IPS-18c (cell line): ENCODE data around the gene PNMT.

Experiments
- H3K4me3 ChIP-seq: 2 replicates; pipeline ENCODE4 v1.7.0; 2013; ENCODE audit warnings: low read depth, mild to moderate bottlenecking, low read length, moderate library complexity; ENCODE audit not compliant: insufficient read depth
- H3K9me3 ChIP-seq: one replicate; pipeline ENCODE4 v1.6.1; 2013; ENCODE audit warnings: mild to moderate bottlenecking, low read length, moderate library complexity; ENCODE audit not compliant: control insufficient read depth, insufficient read depth

Gene PNMT

DNA sequence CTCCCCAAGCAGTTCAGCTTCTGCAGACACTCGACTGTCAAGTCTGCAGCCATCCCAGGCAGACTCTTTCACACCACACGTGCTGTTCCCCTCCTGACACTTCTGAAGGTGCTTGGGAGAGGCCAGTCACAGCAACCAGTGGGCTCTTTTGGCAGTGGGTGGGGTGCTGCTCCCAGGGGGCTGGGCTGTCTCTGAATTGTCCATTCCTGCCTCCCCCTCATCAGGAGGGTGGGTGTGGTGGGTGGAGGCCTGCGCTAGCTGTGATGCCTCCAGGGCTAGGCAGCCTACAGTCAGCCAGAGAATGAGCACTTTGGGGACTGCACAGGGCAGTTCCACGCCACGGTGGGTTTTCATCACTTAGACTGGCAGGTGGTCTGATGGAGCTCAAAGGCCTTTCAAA is 21.0 kb upstream of the PNMT start:
- no peak overlapping the region for H3K4me3 ChIP-seq

DNA sequence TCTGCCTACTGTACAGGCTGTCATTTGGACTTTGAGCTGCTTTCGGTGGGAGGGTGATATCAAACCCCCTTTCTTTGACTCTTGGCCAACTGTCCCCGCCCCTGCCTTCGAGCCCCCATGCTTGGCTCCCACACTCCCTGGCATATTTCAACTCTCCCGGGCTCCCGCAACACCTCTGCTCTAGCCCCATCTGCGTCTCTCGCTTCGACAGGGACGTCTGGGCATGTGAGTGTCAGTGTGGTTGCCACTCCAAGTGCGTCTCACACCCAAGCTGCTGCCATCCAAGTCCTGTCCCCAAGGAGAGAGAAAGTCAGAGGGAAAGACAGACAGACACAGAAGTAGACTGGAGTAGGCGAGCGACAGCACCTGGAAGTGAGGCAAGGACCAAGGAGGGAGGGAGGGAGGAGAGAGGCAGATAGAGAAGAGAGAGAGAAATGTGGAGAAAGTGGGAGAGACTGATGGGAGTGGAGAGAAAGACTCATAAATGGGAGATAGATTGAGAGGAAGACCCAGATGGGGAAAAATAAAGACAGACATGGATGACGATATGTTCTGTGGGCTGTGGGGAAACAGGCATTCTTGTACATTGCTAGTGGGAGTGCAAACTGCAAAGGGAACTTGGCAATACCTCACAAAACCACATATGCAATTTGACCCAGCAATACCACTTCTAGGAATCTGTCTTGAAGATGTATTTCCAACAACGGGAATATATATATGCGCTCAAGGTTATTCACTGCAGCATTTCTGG is 19.5 kb upstream of the PNMT start:
- no peaks in the 10 kb centered on the region for H3K9me3 ChIP-seq
- H3K4me3 ChIP-seq = no peak overlapping the region

More for the DNA sequence above, 21.0 kb upstream of the PNMT start:
- H3K9me3 ChIP-seq = no peaks in the 10 kb centered on the region

DNA sequence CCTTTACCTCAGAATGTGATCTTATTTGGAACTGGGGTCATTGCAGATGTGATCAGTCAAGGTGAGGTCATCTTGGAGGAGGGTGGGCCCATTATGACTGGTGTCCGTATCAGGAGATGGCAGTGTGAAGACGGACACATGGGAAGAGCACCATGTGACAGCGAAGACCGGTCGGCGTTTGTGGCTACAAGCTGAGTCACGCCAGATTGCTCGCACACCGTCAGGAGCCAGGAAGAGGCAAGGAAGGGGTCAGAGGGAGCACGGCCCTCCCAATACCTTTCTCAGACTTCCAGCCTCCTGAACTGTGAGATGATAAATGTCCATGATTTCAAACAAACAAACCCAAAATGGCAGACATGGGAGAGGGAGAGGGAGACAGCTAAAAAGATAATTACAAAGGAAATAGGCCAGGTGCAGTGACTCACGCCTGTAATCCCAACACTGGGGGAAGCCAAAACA is 18.1 kb upstream of the PNMT start:
- Histone ChIP-seq H3K9me3 (no peaks in the 10 kb centered on the region), H3K4me3 (no peak overlapping the region)

DNA sequence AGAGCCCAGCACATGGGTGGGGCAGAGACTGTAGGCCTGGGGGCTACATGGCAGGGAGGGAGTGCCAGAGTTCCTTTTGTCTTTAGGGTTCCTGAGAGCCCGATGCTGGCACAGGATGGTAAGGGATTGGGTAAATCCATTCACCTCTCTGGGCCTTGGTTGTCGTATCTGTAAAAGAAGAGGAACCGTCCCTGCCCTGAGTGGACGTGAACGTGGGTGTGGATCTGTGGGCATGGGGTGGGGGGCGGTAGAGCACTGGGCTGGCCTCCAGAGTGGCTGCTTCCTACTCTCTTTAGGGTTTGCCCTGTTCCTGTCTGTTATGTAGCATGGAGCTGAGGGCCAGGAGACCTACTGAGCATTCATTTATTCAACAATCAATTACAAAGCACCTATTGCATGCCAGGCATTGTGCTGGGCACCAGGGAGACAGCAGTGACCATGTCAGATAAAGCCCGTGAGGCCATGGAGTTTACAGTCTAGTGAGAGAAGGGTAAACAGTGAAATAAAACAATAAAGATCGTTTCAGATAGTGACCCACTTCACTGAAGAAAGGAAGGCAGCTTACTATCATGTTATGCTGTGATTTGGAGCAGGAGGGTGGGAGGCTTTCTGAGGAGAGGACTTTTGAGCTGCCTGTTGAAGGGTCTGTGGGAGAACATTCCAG is 16.2 kb upstream of the PNMT start:
- Histone ChIP-seq H3K9me3 (no peaks in the 10 kb centered on the region), H3K4me3 (no peak overlapping the region)

DNA sequence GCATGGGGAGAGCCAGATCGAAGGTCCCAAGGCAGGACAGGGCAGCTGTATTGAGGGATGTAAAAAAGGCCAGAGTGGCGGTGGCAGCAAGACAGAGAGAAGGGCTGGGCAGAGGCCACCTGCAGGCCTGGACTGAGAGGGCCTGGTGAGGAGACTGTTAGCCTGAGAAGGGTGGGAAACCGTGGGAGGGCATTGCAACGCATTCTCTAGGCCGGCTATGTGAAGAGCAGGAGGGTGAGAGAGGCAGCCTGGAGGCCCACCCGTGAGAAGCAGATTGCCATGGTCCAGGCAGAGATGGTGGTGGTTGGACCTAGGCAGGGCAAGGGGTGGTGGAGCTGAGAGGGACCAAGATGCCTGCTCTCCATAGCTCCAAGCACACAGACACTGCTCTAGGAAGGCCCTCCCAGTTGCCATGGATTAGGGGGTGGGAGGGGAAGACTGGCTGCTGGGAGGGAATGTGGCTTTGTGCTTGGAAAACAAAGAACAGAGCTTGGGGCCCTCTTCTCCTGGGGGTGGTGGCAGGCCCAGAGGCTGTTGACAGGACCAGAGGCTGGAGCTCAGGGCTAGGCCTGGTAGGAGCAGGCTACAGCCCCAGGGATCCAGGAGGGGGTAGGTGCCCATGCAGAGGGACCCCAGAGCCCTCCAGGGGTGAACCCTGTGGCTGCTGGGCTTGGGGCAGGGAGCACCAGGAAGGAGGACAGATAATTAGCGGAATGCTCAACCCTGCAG is 15.5 kb upstream of the PNMT start:
- no peak overlapping the region for H3K4me3 ChIP-seq
- no peaks in the 10 kb centered on the region for H3K9me3 ChIP-seq

DNA sequence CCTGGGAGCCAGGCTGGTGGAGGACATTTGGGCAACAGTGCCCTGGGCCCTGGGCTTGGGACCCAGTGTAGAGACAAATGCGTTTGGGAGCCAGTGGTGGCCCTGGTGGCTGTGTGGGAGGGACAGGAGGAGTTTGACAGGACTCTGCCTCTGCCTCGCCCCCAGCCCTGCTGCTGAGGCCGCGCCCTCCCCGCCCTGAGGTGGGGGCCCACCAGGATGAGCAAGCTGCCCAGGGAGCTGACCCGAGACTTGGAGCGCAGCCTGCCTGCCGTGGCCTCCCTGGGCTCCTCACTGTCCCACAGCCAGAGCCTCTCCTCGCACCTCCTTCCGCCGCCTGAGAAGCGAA is 15.0 kb upstream of the PNMT start:
- H3K4me3 ChIP-seq = no peak overlapping the region
- H3K9me3 ChIP-seq = no peaks in the 10 kb centered on the region

DNA sequence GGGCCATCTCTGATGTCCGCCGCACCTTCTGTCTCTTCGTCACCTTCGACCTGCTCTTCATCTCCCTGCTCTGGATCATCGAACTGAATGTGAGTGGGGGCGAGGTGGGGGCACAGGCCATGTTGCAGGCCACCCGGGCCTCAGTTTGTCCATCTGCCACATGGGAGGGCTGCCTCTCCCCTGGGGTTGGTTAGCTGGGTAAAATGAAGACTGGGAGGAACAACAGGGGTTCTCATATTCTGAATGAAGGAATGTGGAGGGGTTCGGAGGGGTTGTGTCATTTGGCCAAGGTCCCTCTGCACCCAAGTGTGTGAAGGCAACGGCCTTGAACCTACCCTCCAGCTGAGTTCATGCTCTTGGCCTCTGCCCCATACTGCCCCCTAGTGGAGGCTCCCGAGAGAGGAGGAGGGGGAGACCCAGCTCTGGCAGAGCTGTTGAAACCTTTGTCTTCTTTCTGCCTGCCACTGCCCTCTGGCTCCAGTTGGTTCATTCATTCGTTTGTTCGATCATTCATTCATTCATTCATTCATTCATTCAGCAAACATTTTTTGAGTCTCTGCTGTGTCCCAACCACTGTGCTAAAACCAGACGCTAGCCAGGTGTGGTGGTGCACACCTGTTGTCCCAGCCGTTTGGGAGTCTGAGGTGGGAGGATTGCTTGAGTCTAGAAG is 14.5 kb upstream of the PNMT start:
- Histone ChIP-seq H3K4me3 (no peak overlapping the region), H3K9me3 (no peaks in the 10 kb centered on the region)

DNA sequence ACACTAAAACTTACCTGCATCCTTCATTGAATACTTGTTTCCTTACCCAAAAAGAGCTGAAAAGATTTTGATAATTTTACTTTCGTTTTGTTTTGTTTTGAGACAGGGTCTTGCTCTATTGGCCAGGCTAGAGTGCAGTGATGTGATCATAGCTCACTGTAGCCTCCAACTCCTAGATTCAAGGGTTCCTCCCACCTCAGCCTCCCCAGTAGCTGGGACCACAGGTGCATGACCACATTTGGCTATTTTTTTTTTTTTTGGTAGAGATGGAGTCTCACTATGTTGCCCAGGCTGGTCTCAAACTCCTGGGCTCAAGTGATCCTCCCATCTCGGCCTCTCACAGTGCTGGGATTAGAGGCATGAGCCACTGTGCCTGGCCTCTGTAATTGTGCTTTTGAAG is 13.1 kb upstream of the PNMT start:
- Histone ChIP-seq H3K4me3 (no peak overlapping the region), H3K9me3 (no peaks in the 10 kb centered on the region)

DNA sequence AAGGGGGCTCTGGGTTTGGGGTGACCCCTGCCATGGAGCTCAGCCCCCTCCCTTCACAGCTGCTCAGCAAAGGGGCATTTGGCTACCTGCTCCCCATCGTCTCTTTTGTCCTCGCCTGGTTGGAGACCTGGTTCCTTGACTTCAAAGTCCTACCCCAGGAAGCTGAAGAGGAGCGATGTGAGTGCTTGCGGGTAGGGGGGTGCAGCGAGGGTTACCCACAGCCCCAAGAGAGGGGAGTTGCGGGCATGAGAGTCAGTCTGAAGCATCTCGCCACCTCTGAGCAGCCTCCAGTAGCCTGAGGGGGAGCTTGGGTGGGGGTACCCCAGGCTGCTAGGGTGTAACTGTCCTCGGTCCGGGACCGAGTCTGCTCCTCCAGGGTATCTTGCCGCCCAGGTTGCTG is 9.9 kb upstream of the PNMT start:
- Histone ChIP-seq H3K4me3 (no peak overlapping the region), H3K9me3 (no peaks in the 10 kb centered on the region)

DNA sequence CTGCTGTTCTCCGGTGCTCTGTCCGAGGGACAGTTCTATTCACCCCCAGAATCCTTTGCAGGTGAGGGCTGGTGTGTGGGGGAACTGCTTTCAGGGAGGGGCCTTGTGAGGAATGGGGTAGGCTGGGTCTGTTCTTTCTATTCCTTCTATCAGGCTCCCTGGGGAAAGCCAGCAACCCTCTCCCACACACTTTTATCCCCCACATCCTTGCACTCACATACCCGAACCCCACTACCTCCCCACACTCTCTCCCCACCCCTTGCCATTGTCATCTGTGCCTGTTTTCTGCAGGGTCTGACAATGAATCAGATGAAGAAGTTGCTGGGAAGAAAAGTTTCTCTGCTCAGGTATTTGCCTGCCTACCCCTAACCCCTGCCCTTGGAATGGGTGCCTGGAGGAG is 9.5 kb upstream of the PNMT start:
- no peaks in the 10 kb centered on the region for H3K9me3 ChIP-seq
- no peak overlapping the region for H3K4me3 ChIP-seq

DNA sequence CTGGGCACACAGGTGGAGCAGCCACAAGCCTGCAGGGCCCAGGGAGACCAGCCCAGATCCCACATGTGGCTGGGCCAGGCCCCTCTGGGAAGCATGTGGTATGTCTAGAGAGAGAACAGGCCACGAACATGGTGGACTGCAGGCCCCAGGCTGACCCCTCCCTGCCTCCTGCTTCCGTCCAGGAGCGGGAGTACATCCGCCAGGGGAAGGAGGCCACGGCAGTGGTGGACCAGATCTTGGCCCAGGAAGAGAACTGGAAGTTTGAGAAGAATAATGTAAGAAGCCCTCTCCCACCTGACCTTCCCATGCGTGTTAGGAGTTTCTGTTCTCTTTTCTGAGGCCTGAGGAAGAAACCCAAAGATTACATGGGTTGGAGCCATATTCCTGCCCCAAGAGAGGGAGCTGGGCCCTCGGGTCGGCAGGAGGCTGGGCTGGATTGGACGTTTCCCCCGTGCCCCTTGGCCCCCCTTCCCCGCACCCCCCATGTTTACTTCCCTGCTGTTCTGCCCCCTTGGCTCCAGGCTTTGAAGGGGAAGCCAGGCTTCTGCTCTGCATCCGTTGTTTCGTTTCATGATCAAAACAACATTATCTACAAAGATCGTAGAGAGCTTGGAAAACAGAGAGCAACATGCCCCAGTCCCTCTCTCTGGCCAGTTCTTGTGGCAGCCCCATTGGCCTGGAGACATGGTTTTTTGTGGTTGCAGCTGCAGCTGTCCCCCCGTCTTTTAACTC is 8.8 kb upstream of the PNMT start:
- Histone ChIP-seq H3K4me3 (no peak overlapping the region), H3K9me3 (no peaks in the 10 kb centered on the region)

DNA sequence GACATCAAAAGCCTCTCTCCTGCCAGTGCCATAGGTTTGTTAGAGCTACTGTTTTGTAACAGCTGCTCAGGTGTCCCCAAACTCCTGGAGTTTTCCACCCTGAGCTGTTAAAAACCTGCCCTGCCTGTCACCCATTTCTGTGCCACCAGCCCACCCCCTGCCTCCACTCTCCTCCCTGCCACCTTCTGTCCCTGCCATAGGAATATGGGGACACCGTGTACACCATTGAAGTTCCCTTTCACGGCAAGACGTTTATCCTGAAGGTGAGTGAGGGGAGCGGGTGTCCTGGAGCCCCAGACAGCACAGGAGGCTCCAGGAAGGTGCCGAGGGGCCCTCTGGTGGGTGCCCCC is 8.3 kb upstream of the PNMT start:
- no peaks in the 10 kb centered on the region for H3K9me3 ChIP-seq
- H3K4me3 ChIP-seq = no peak overlapping the region

DNA sequence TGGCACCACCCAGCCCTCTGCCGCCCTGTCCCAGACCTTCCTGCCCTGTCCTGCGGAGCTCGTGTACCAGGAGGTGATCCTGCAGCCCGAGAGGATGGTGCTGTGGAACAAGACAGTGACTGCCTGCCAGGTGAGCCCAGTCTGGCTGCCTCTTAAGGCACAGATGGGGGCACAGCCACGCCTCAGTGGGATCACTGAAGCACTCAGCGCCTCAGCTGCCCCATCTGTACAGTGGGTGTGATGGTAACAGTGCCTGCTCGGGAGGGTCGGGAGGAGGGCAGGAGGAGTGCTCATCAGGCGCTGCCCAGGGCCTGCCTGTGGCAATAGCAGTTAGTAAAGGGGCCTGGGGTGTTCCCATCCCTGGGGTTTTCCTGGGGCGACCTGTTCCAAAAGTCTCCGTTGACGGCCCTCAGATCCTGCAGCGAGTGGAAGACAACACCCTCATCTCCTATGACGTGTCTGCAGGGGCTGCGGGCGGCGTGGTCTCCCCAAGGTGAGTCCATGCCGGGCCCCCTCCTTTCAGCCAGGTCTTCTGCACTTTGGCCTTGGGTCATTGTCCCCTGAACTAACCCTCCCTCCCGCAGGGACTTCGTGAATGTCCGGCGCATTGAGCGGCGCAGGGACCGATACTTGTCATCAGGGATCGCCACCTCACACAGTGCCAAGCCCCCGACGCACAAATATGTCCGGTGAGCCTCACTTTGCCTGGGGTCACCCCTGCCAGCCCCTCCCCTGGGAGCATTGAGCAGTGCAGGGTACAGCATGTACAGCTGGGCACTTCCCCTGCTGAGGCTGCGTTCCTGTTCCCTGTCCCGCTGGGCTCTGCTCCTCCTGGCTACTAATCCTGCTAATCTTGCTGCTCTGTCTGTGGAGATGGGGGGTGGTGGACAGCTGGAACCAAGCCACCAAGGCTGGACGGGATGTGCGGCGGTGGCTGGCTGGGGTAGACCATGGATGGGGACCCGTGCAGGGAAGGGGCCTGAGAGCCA is 7.6 kb upstream of the PNMT start:
- Histone ChIP-seq H3K9me3 (no peaks in the 10 kb centered on the region), H3K4me3 (no peak overlapping the region)

DNA sequence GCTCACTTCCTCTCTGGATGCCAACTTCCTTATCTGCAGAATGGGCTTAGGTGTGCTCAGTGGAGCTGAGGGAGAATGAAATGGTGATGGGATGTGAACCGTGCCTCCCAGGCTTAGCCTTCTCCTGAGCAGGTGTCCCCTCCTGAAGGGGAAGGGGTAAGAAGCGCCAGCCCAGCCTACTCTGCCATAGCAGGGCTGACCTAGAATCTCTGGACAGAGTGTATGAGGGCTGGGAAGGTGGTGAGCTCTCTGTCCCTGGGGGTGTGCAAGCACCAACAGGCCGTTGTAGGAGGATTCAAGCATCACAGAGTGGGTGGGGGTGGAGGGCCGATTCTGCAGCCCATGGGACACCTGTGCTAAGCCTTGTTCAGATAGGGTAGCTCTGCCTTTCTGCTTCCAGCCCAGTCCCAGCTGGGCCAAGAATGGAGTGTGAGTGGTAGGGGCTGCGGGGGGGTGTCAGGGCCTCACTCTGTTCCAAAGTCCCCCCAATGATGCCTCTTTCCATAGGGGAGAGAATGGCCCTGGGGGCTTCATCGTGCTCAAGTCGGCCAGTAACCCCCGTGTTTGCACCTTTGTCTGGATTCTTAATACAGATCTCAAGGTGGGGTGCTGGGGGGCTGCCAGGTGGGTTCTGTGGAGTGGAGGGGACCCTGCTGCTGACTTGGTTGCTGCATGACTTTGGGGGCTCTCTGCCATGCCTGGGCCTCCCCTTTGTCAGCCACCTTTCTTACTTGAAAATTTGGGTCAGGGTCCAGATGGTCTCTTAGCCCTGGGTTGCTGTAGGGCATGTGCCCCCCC is 6.3 kb upstream of the PNMT start:
- no peak overlapping the region for H3K4me3 ChIP-seq

DNA sequence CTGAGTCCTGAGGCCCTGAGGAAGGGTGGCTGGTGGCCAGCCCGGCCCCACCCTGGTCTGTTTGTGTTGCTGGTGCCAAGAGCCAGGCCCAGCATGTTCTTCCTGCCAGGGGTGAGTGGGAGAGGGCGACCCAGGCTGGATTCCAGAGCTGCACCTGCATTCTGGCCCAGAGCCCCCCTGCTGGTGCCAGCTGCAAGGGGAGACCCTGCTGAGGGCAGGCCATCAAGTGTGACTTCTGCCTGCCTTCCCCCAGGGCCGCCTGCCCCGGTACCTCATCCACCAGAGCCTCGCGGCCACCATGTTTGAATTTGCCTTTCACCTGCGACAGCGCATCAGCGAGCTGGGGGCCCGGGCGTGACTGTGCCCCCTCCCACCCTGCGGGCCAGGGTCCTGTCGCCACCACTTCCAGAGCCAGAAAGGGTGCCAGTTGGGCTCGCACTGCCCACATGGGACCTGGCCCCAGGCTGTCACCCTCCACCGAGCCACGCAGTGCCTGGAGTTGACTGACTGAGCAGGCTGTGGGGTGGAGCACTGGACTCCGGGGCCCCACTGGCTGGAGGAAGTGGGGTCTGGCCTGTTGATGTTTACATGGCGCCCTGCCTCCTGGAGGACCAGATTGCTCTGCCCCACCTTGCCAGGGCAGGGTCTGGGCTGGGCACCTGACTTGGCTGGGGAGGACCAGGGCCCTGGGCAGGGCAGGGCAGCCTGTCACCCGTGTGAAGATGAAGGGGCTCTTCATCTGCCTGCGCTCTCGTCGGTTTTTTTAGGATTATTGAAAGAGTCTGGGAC is 5.5 kb upstream of the PNMT start:
- H3K4me3 ChIP-seq = no peak overlapping the region
- H3K9me3 ChIP-seq = no peaks in the 10 kb centered on the region

More for the DNA sequence above, 6.3 kb upstream of the PNMT start:
- H3K9me3 ChIP-seq = no peaks in the 10 kb centered on the region
